Thyroid gland (tissue), 4 donors: ENCODE measurements around the gene S100A9. TPM values are rescaled to one million over a fixed set of nuclear protein-coding genes. Genes with fewer than 3 reads are reported as not detected.

ENCODE experiments used
- DNase-seq, 2 donors: peaks; one replicate each; pipeline ENCODE4 v3.0.0-alpha.2; 2019
- H3K27ac ChIP-seq, 3 donors: fragments of 200-600 bp; sonication (generic); 1 replicate in 2 of 3; 2 replicates in 1 of 3; pipeline ENCODE4 v1.5.1; 2016 to 2019; ENCODE audit warnings: mild to moderate bottlenecking in 1 of 3, moderate library complexity in 1 of 3
- H3K27me3 ChIP-seq: fragments of 200-600 bp; sonication (generic); one replicate; pipeline ENCODE4 v1.5.1; 2019
- H3K36me3 ChIP-seq, 2 donors: fragments of 200-600 bp; sonication (generic); one replicate each; pipeline ENCODE4 v1.5.1; 2016 to 2019
- H3K4me1 ChIP-seq, 2 donors: fragments of 200-600 bp; sonication (generic); one replicate each; pipeline ENCODE4 v1.5.1; 2017 to 2019
- H3K4me3 ChIP-seq, 3 donors: fragments of 200-600 bp; sonication (generic); replicated peaks in 1 of 3; 1 replicate in 2 of 3; 2 replicates in 1 of 3; pipeline ENCODE4 v1.5.1; 2016; ENCODE audit warnings: mild to moderate bottlenecking in 1 of 3
- H3K9me3 ChIP-seq: fragments of 200-600 bp; sonication (generic); one replicate; pipeline ENCODE4 v1.5.1; 2017
- CTCF ChIP-seq, 6 experiments: fragments of 200-600 bp in 3 of 6; fragments of 450-650 bp in 3 of 6; sonication (generic) in 3 of 6; IDR thresholded peaks; one replicate each; pipeline ENCODE4 v1.5.1; 2016 to 2019; ENCODE audit warnings: antibody characterized with exemption in 6 of 6, mild to moderate bottlenecking in 2 of 6, inconsistent platforms in 1 of 6, moderate library complexity in 1 of 6
- POLR2A ChIP-seq, 2 donors: fragments of 450-650 bp; IDR thresholded peaks; one replicate each; pipeline ENCODE4 v1.6.1; 2017; ENCODE audit warnings: antibody characterized with exemption in 2 of 2, mild to moderate bottlenecking in 2 of 2, moderate library complexity in 1 of 2
- WGBS, 2 donors: methylation state at CpG; one replicate each; pipeline ENCODE4 v1.1.5; 2017; 5-methylcytosine and 5-hydroxymethylcytosine counted together
- intact Hi-C: fragments of 100-400 bp; cut with DNase I; formaldehyde crosslinking; loops from one replicate; pipeline ENCODE4 v1.15.1; 2023
- total RNA-seq, 4 donors: library from RNA; depleted of rRNA; stranded (reverse); fragments of >200 nt; gene quantifications; one replicate each; pipeline ENCODE4 v1.2.3, GENCODE V29; 2016

The S100A9 gene
- total RNA-seq, 4 donors from 2014 or later = 36.2 to 285 (median 66.0) TPM

GRCh38 chr1:153336650-153337049, 21.0 kb upstream of the S100A9 start:
- Histone ChIP-seq H3K36me3 (no peaks in the 10 kb centered on the region), H3K27me3 (no peaks in the 10 kb centered on the region), H3K4me1 (no peaks in the 10 kb centered on the region), H3K9me3 (no peaks in the 10 kb centered on the region), H3K4me3 (no peak overlapping the region), H3K27ac (no peak overlapping the region)
- TF ChIP-seq CTCF (IDR thresholded peaks at IDR 0.05) (no peak), POLR2A (IDR thresholded peaks at IDR 0.05) (no peak)
- no peak for DNase-seq
- intact Hi-C loops = no loop called here

- DNase-seq = no peak
- TF ChIP-seq CTCF (IDR thresholded peaks at IDR 0.05) (no peak), POLR2A (IDR thresholded peaks at IDR 0.05) (no peak)
- intact Hi-C loops = no loop called here
- Histone ChIP-seq H3K36me3 (no peaks in the 10 kb centered on the region), H3K27ac (no peak overlapping the region), H3K4me1 (no peaks in the 10 kb centered on the region), H3K4me3 (no peak overlapping the region), H3K9me3 (no peaks in the 10 kb centered on the region), H3K27me3 (no peaks in the 10 kb centered on the region)
- 68 to 77% methylated on average over 8 of the region's 8 CpGs for WGBS, 2 donors
Observed at GRCh38 chr1:153337980-153338853, 19.4 kb upstream of the S100A9 start.

- no peak for TF ChIP-seq CTCF (IDR thresholded peaks at IDR 0.05)
- TF ChIP-seq POLR2A (IDR thresholded peaks at IDR 0.05) = no peak
- Histone ChIP-seq H3K36me3 (no peaks in the 10 kb centered on the region), H3K4me1 (no peaks in the 10 kb centered on the region), H3K9me3 (no peaks in the 10 kb centered on the region), H3K4me3 (no peak overlapping the region), H3K27ac (no peak overlapping the region), H3K27me3 (no peaks in the 10 kb centered on the region)
- intact Hi-C loops = no loop called here
- WGBS, 2 donors = 65 to 74% methylated on average over 6 of the region's 6 CpGs
- DNase-seq = no peak
Observed at GRCh38 chr1:153339802-153340201, 17.9 kb upstream of the S100A9 start.

GRCh38 chr1:153340356-153340755, 17.3 kb upstream of the S100A9 start:
- 89 to 95% methylated on average over 7 to 10 of the region's 10 CpGs for WGBS, 2 donors

More at GRCh38 chr1:153340356-153340755, 17.3 kb upstream of the S100A9 start:
- H3K36me3 ChIP-seq = no peaks in the 10 kb centered on the region
- H3K9me3 ChIP-seq = no peaks in the 10 kb centered on the region
- no peak for DNase-seq
- no peak overlapping the region for H3K4me3 ChIP-seq
- H3K27me3 ChIP-seq = no peaks in the 10 kb centered on the region
- no peak overlapping the region for H3K27ac ChIP-seq
- no peaks in the 10 kb centered on the region for H3K4me1 ChIP-seq
- TF ChIP-seq CTCF (IDR thresholded peaks at IDR 0.05) (no peak), POLR2A (IDR thresholded peaks at IDR 0.05) (no peak)
- intact Hi-C loops = no loop called here
